Measurements from ENCODE around the gene RNLS.

RNLS gene

DNA sequence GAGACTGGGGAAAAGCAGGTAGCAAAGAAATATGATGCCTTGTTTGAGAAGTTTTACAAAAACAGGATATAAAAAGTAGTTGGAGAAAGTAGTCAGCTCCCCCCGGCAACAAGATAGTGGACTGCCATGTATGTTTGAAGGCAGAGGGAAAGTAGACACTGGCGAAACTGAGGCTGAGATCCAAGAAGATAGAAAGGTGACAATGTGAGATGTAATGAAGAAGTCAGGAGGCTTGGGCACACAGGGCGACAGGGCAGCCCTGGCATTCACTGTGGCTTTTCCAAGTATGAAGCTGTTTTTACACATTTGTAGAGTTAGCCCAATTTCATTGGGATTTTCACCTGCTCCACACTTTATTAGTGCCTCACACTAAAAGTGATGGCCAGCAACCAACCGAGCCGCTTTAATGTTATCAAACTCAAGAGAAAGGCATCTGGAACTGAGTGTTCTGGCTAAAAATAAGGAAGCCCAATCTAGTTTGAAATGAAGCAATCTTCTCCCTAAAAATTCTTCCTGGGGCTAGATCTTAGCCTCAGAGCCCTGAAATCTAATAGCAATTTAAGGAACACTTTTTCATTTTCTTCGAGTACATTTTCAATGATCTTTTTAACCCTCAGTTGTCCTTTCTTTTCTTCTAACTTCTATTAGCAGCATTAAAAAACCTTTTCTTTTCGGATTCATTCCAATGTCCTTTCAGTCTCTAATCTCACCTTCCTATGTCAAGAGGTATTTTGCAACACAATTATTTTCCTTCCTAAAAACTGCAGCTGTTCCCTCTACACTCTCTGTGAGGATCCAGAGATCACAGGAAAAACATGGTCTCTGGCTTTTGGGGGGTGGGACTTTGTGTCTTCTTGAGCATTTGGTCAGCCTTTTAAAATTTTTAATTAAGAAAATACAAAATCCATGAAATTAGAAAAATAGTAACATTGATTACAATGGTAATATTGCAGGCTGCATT lies 108.0 kb downstream of the RNLS start:
- no peak for DNase-seq

GRCh38 chr10:88473989-88474883 lies 108.9 kb downstream of the RNLS start:
- DNase-seq = no peak

DNA sequence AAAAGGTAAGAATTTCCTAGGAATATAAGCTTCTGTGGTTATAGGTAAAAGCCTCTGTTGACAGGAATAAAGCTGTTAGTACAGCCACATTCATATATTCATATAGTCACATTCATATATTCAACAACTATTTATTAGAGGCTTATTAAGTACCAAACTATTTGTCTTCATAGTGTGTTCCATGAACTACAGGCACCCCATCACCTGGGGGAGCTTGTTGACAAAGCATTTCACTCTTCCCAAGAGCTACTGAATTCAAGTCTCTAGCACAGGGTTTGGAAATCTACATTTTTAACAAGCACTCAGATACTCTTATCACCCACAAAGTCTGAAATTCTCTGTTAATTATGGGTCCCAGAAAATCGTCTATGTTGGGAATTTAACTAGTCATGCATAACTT lies 110.6 kb downstream of the RNLS start:
- DNase-seq = no peak

DNA sequence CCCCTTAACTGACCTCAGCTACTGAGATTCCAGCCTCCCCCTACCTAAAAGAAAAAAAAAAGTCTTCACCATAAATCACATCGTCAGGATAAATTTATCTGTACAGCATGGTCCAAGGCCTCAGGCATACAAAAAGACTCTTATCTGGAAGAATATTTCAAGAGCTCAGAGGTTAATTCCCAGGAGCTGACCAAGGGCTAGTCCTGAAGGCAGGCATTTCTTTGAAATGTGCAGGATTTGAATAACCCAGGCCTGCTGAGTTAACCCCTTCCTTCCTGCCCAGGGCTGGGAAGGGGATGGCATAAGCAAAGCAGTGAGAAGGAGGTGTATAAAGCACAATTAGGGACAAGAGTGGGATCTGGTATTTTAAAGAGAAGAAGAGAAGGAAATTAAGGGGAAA lies 111.2 kb downstream of the RNLS start:
- DNase-seq = no peak

GRCh38 chr10:88467835-88468485 lies 115.2 kb downstream of the RNLS start:
- no peak for DNase-seq

DNA sequence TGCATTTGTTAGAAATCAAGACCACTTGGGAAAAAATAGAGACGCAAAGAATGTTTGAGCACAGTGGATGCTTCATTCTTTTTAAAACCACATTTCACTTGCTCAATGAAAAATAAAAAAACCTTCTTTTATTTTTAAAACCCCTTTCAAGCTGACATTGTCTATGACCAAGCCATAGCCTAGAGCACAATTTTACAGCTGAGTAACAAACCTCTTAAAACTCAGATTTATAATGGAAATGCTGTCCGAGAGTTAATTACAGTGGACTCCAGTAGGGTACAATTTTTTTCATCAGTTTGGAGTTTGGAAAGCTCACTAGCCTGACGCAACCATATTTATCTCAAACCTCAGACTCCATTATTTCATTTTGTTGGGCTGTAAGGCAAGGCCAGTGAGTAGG lies 116.3 kb downstream of the RNLS start:
- DNase-seq = no peak

- DNase-seq = no peak
Observed at GRCh38 chr10:88465765-88466164, 117.4 kb downstream of the RNLS start.

DNA sequence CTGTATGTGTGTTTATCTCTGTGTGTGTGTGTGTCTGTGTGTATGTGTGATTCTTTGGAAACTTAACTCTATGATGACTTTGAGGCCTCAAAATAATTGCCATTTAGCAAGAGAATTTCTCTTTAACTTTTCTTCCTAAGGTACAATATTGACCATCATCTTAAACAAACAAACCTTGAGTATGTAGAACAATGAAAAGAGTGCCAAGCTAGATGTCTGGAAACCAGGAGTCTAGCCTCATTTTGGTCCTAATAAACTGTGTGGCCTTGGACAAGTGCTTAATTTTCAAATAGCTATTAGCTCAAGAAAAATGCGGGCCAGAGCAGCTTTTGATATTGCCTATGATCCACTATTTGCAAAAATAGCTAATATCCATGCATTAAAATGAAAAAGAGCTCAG lies 119.3 kb downstream of the RNLS start:
- no peak for DNase-seq

GRCh38 chr10:88461426-88461825 lies 121.7 kb downstream of the RNLS start:
- DNase-seq = no peak

GRCh38 chr10:88459530-88459929 lies 123.6 kb downstream of the RNLS start:
- no peak for DNase-seq

DNA sequence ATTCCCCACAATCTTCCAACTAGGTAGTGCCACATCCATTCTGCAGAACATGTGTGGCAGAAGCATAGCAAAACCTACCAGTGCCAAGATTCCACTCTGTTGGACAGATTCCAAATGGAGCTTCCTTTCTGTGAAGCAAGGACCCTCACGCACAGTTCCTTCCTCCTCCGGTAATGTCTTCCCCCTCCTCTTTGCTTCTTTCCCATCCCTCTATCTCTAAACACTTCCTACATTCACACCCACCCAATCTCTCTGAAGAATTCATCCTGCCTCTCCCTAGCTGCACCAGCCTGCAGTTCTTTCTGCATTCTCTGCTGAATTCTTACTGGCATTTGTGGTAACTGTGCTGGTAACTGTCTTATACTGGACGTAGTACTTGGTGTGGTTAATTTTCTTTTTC lies 124.9 kb downstream of the RNLS start:
- DNase-seq = no peak

DNA sequence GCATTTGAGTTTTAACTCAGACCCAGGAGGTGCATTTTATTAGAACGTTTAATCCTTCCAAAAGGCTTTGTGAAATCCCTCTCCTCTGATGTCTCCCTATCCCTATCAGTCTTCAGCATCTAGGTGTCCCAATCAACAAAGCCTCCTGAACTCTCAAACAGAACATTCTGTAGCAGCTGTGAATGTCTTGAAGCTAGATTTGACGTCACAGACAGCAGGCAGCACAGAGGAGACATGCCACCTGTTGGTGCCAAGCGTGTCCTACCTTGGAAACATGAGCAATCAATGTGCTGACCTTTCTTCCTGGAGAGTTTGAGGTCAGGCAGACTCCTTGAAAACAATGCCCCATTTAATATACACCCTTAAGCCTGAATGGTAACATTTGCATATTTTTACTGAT lies 125.5 kb downstream of the RNLS start:
- DNase-seq = no peak

- no peak for DNase-seq
Observed at GRCh38 chr10:88456730-88457129, 126.4 kb downstream of the RNLS start.

- no peak for DNase-seq
Observed at GRCh38 chr10:88455831-88456230, 127.3 kb downstream of the RNLS start.

- DNase-seq = no peak
Observed at GRCh38 chr10:88450201-88450600, 132.9 kb downstream of the RNLS start.

DNA sequence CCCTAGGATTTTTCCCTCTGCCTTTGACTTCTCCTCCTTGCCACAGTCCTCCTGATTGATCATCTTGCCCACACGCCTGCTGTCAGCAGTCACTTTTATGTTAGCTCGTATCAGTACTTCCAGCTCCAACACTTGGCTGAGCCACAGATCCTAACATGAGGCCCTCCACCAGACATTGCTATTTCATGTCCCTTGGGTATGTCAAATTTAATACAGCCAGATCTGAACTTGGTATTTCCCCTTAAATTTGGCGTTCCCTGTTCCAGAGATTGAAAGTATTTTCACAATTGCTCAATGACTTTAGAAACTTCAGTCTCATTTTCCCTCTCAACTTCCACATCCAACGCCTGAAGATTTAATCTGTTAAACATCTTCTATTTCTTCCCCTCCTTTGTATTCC lies 140.4 kb downstream of the RNLS start:
- no peak for DNase-seq

GRCh38 chr10:88440541-88440940 lies 142.6 kb downstream of the RNLS start:
- DNase-seq = no peak

- no peak for DNase-seq
Observed at GRCh38 chr10:88439932-88440331, 143.2 kb downstream of the RNLS start.

- DNase-seq = no peak
Observed at GRCh38 chr10:88437411-88437810, 145.7 kb downstream of the RNLS start.

DNA sequence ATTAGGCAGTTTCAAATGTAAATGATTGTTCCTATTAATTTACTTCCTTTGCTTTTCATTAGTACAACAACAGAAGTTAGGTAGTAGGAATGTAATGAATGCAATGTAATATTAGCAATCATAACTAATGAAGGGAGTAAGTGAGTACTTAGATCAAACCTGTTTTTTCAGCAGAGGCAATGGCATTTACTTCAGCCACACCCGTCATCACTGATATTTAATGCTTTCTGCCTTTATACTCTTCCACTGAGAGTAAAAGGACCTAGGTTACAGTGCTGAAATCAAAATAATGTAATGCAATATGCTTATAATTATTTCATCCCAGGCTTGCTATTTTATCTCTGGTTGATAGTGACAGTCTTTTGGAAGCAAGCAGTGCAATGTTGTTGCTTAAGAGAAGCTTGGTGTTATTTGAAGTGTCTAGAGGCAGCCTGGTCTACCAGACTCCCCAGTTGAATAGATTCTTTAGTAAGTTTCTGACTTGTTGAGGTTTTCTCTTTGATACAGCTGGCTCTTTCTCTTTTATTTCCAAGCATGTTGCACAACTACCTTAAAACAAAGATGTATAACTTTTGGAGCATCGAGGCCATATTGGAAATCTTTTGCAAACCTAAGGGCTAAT lies 149.4 kb downstream of the RNLS start:
- DNase-seq = no peak

- DNase-seq = no peak
Observed at GRCh38 chr10:88431103-88431502, 152.0 kb downstream of the RNLS start.

DNA sequence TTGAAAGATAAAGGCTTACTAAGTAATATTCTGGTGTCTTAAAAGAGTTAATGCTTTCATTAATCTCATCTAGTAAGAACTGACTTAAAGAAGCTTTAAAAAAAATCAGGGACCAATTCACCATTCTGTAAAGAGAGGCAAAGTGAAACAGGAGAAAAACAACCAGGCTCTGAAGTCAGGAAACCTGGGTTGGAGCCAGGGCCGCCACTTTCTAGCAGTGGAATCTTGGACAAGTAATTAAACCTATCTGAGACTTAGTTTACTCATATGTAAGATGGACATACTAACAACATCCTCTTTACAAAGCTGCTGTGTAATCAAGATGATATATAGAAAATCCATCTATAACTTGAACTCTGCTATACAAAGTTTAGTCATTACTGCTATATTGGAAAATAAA lies 154.1 kb downstream of the RNLS start:
- DNase-seq = no peak

DNA sequence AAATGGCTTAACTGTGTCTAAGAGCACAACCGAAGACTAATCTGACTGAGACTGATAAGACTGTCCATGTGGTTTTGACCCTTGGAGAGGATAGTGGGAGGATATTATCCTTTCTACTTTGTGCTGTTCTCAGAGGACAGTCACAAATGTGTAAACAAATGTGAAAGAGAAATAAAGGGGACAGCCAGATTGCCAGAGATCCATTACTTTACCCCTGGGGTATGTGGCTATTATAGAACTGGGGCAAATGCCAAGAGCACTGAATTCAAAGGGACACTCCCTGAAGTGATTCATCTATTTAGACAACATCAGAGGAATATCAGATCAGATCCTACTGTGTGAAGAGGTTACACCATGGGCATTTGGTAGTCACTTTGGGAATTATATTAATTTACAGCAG lies 154.7 kb downstream of the RNLS start:
- no peak for DNase-seq

Measured in central memory CD4-positive, alpha-beta T cell (primary cell).